ENCODE data around the gene PYGM.

PYGM gene

GRCh38 chr11:64789331-64790204 is 29.8 kb upstream of the PYGM start:
- no peak for DNase-seq (ENCODE audit: insufficient read length, low spot score)
- TF ChIP-seq, protein P1, sequence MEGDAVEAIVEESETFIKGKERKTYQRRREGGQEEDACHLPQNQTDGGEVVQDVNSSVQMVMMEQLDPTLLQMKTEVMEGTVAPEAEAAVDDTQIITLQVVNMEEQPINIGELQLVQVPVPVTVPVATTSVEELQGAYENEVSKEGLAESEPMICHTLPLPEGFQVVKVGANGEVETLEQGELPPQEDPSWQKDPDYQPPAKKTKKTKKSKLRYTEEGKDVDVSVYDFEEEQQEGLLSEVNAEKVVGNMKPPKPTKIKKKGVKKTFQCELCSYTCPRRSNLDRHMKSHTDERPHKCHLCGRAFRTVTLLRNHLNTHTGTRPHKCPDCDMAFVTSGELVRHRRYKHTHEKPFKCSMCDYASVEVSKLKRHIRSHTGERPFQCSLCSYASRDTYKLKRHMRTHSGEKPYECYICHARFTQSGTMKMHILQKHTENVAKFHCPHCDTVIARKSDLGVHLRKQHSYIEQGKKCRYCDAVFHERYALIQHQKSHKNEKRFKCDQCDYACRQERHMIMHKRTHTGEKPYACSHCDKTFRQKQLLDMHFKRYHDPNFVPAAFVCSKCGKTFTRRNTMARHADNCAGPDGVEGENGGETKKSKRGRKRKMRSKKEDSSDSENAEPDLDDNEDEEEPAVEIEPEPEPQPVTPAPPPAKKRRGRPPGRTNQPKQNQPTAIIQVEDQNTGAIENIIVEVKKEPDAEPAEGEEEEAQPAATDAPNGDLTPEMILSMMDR (IDR thresholded peaks at IDR 0.05; ENCODE audit: insufficient read depth, missing control alignments) = no peak
- FAIRE-seq = no peak

DNA sequence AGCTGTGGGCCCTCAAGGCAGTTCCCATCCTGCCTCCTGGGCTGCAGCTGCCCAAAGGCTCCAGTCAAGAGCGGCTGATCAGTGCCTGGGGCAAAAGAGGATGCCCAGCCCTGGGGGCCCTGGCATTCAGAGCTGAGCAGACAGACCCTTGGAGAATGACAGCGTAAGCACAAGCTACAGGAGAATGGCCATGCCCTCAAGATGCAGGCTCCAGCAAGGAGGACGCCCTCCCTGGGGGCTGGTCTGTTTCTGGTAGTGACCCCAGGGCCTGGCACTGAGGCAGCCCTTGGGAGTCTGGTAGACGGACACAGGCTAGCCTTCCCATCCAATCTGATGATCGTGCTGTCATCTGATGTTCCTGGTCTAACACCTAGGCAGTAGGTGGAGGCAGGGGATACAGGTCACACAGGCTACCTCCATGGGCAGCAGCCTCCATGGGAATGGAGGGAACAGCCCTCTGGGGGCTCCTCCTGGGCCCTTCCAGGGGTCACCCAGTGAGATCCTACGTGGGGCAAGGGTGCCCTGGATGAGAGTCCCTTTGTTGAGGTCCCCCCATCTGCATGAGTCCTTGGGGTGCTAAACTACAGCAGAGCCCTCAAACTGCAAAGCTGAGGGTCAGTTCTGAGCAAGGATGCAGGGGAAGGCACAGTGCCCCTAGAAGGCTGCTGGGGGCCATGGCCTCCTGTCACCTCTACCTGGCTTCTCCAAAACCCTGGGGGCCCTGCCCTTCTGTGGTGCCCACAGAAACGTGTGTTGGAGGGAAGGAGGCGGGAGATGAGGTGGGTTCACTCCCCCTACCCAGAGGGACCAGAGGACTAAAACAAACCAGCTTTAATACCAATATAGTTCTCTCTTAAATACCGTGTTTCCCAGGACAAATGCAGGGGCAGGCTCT is 28.8 kb upstream of the PYGM start:
- DNase-seq (ENCODE audit: insufficient read length, low spot score) (no peak), FAIRE-seq (no peak)
- TF ChIP-seq, protein P1 (IDR thresholded peaks at IDR 0.05; ENCODE audit: insufficient read depth, missing control alignments) = no peak

DNA sequence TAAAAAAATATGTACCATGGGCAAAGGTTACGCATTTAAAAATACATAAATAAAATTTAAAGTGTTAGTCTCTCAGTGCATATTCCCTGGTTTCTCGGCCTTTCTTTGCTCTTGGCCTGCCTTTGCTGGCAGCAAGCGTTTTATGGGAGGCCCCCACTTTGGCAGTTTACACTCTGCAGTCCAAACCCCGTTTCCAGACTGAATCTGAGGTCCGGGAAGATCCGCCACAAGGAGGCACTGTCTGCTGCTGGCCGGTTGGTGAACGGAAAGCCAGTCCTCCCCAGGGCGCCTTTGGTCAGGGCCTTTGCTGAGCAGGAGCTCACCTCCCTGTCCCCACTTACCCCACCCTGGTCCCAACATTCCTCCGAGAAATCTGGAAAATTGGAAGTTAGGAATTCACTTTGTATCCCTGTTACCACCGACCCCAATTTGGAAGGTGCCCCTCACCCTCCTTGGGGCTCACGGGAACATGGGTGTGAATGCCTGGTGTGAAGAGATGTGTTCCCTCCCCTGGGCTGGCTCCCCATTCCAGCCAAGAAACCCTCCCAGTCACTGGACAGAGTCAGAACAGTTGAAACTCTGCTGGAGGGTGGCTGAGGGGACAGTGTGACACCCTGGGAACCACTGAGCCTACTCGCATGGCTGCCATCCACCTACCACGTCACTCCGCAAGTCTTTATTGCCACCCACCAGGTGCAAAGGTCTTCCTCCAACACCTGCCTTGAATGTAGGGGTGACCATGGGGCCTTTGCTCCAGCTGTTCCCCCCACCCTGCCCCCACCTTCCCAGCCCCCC is 27.9 kb upstream of the PYGM start:
- FAIRE-seq = no peak
- DNase-seq (ENCODE audit: insufficient read length, low spot score) = peak; percentile 75
- TF ChIP-seq, protein P1 (IDR thresholded peaks at IDR 0.05; ENCODE audit: insufficient read depth, missing control alignments) = peak; percentile 53

GRCh38 chr11:64786308-64786707 is 26.5 kb upstream of the PYGM start:
- FAIRE-seq = no peak
- no peak for DNase-seq (ENCODE audit: insufficient read length, low spot score)
- TF ChIP-seq, protein P1 (IDR thresholded peaks at IDR 0.05; ENCODE audit: insufficient read depth, missing control alignments) = no peak

GRCh38 chr11:64784813-64785581 is 25.2 kb upstream of the PYGM start:
- TF ChIP-seq, protein P1 (IDR thresholded peaks at IDR 0.05; ENCODE audit: insufficient read depth, missing control alignments) = no peak
- FAIRE-seq = no peak

More at GRCh38 chr11:64784813-64785581, 25.2 kb upstream of the PYGM start:
- no peak for DNase-seq (ENCODE audit: insufficient read length, low spot score)
